HG02973 (cell line): ENCODE measurements around the gene KHDC1L.
"Not testable (repeated sequence)": the region's sequence is repeated elsewhere in the genome, so short reads cannot be mapped to it uniquely, and the experiment has no call there.

Experiments used
- ATAC-seq: cut with Tn5 transposase; IDR thresholded peaks from one replicate; pipeline ENCODE4 v1.9.1; 2021; ENCODE audit warnings: moderate library complexity; ENCODE audit not compliant: unreplicated experiment

The KHDC1L gene

GRCh38 chr6:73207221-73207837, 18.0 kb downstream of the KHDC1L start:
- no peak for ATAC-seq

DNA sequence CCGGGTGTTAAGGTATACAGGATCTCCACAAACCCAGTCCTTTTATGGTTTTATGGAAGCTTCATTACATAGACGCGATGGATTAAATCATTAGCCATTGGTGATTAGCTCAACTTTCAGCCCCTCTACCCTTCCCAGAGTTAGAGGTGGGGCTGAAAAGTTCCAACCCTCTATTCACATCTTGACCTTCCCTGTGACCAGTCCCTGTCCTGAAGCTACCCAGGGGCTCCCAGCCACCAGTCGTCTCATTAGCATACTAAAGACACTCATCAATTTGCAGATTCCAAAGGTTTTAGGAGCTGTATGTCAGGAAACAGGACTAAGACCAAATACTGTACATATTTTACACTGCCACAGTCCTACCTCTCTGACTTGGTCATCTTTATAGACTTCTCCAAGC, 21.0 kb downstream of the KHDC1L start:
- no peak for ATAC-seq

- no peak for ATAC-seq
Measured at GRCh38 chr6:73203098-73203497, 22.2 kb downstream of the KHDC1L start.

DNA sequence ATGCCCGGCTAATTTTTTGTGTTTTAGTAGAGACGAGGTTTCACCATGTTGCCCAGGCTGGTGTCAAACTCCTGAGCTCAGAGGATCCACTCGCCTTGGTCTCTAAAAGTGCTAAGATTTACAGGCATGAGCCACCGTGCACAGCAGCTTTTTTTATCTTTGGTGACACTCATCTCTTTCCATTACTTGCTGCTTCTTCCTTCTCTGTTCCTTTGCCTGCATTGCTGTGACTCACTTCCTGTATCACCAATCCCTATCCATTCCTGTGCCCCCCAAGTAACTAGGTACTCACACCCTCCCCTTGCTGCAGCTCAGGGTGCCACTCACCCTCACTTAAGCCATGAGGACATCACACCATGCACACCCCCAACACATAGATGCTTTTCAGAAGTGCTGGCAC, 24.6 kb downstream of the KHDC1L start:
- ATAC-seq, result no peak

DNA sequence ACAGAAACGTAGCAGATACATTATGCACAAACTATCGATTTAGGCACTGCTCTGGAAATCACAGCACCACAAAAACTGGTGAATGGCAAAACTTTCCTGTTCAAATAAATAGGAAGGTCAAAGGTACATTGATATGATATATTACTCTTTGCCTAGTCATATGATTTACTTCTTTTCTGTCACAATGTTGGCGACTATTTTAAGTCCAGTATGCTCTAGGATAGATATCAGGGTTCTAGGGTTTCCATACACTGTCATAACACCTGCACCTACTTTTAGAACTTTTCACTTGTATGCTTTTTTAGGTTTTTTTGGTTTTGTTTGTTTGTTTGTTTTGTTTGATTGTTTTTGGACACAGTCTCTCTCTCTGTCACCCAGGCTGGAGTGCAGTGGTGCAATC, 25.0 kb downstream of the KHDC1L start:
- ATAC-seq, result no peak

- ATAC-seq, result no peak
Measured at GRCh38 chr6:73194744-73195143, 30.6 kb downstream of the KHDC1L start.

DNA sequence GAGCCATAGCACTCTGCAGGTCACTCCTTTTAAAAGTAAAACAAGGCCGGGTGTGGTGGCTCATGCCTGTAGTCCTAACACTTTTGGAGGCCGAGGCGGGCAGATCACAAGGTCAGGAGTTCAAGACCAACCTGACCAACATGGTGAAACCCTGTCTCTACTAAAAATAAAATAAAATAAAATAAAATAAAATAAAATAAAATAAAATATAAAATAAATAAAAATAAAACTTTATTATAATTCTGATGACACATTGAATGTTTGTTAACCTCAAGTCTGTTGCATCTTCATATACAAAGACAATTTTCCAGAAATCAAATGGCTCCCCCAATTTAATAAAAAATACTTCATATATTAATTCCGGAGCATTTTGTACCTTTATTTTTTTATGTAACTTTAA, 32.0 kb downstream of the KHDC1L start:
- not testable (repeated sequence) for ATAC-seq

- peak; percentile 62 for ATAC-seq
Measured at GRCh38 chr6:73182021-73182607, 43.2 kb downstream of the KHDC1L start.

DNA sequence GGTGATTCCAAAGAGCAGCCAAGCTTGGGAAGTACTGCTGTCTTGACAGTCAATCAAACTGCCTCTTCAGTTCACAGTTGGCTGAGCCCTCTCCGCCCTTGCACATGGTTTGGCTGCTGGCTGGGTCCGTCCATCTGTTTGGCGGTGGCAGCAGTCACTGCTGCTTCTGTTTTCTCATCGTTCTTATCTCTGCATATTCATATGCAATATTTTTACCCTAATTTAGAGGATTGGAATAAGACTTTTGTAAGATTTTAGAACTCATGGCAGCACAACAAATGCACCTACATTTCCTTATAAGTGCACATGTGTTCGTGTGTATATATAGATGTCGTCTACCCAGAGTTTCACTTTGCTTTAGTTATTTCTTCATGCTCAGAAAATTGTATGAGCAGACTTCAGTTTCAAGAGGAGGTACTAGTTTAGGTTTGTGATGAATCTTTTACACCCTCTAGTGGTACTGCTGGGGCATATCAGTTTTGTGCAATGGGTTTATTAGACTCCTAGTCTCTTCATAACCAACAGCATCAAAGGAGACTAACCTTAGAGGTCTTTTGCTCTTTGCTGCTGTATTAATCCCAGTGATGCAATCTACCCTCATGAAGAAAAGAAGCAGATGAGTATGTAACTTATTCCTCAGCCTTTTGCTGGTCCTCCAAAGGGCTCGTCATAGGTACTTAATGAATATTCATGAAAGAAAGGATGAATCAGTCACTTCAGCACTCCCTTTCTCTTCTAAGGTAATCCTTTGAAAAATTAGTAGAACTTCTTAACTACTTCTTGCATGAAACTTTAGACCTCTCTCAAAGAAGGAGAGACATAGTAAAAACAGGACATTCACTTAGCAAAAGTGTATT, 44.3 kb downstream of the KHDC1L start:
- peak; percentile 71 for ATAC-seq

DNA sequence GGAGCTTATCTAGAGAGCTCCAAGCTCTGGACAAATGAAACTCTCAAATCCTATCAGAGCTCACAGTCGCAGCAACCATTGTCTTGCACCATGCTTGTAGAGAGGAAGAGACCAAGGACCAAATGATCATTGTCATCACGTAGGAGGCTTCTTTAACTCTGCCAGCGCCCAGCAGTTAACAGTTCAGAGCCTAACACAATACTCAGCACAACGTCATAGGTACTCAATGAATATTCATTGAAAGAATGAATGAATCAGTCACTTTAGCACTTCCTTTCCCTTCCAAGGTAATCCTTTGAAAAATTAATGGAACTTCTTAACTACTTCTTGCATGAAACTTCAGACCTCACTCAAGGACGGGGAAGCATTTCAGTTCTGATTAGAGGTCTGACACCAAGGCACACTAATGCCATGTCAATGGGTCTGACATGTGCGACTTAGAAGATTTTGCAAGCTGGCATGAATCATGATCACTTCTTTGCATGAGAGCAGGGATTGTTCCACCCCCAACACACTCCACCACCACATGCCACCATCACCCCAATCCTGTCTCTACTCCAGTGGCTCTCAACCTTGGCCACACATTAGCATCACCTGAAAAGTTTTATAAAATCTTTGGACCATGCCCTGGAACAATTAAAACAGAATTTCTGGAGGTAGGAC, 45.1 kb downstream of the KHDC1L start:
- no peak for ATAC-seq

DNA sequence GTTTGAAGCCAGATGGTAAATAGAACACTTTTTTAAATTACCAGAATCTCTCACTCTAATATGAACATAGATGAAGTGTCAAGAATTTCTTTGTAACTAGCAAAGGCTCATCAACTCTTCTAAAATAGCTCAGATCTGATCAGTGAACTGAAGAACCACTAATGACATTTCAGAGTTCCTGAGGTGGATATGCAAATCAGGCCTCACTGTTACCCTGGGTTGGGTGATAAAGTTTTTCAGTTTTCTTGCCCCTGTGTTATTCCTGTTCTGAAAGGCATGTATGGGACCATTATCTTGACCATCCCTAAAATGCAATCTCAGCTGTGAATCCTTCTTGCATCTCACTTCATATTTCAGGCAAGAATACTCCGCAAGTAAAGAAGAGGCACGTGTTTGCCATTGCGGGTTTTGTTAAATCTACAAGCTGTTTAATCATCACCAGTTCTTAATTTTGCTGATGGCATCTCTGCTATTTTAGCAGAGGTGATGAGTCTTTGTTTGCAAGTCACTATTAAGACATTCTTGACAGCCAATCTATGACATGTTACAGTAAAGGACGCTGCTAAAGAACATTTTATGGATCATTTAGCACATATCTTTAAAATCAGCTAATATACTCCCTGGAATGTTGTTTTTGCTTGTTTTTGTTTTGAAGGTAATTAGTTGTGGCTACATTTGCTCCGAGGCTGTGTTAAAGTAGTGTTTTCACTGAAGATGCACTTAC, 47.9 kb downstream of the KHDC1L start:
- ATAC-seq, result no peak

DNA sequence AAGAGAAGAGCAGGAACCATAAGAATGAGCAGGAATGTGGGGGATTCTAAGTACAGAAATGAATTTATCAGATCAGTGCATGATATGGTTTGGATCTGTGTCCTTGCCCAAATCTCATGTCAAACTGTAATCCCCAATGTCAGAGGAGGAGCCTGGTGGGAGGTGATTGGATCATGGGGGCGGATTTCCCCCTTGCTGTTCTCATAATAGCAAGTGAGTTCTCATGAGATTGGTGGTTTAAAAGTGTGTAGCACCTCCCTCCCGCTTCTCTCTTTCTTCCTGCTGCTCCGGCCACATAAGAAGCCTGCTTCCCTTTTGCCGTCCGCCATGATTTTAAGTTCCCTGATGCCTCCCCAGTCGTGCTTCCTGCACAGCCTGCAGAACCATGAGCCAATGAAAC, 49.2 kb downstream of the KHDC1L start:
- no peak for ATAC-seq

DNA sequence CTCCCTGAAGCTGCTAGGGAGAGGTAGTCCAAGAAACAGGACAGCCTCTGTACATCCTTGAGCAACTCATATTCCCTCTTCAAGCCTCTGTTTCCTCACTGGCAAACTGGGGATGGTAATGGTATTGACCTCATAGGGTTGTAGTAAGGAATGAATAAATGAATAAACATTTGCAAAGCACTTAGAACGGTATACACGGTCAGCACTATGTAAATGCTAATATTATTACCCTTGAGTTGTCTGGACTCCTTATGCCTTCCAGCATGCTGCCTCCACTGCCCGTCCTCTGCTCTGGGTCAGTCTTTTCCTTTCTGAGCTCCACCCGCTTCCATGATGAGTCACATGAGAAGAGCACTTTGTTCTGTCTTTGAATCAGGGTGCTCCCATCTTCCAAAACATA, 50.6 kb downstream of the KHDC1L start:
- ATAC-seq, result no peak
